GM12878 (cell line): Measurements from ENCODE around the gene MTRF1L. TPM values are rescaled to one million over a fixed set of nuclear protein-coding genes. Genes with fewer than 3 reads are reported as not detected.

ENCODE experiments used
- ATF2 ChIP-seq: IDR thresholded peaks from 2 replicates; pipeline ENCODE4 v1.6.1; 2012; ENCODE audit warnings: low read length, inconsistent platforms
- BRCA1 ChIP-seq: IDR thresholded peaks from 2 replicates; pipeline ENCODE4 v1.6.1; 2011; ENCODE audit warnings: low read depth, low read length, improper control_type of control experiment
- CBX5 ChIP-seq: sonication (generic); IDR thresholded peaks from 2 replicates; pipeline ENCODE4 v1.6.1; 2016; ENCODE audit warnings: low read depth, moderate library complexity, mild to moderate bottlenecking, inconsistent platforms
- CREB1 ChIP-seq: IDR thresholded peaks from 2 replicates; pipeline ENCODE4 v1.6.1; 2012; ENCODE audit warnings: low read depth, mild to moderate bottlenecking, inconsistent platforms
- ESRRA ChIP-seq: IDR thresholded peaks from 2 replicates; pipeline ENCODE4 v1.6.1; 2012; ENCODE audit warnings: mild to moderate bottlenecking, low read length, improper control_type of control experiment
- FOXK2 ChIP-seq: fragments of 450-650 bp; IDR thresholded peaks from 2 replicates; pipeline ENCODE4 v1.6.1; 2017; ENCODE audit warnings: mild to moderate bottlenecking, moderate library complexity
- GATAD2B ChIP-seq: fragments of 450-650 bp; conservative IDR thresholded peaks from 2 replicates; pipeline ENCODE4 v1.6.1; 2017; ENCODE audit warnings: low read depth, mild to moderate bottlenecking, moderate library complexity
- KLF5 ChIP-seq: fragments of 450-650 bp; IDR thresholded peaks from 2 replicates; pipeline ENCODE4 v1.6.1; 2014; ENCODE audit warnings: mild to moderate bottlenecking; ENCODE audit not compliant: partially characterized antibody
- POU2F2 ChIP-seq: IDR thresholded peaks from 3 replicates; pipeline ENCODE4 v1.6.1; 2011; ENCODE audit warnings: low read depth, mild to moderate bottlenecking, low read length, borderline replicate concordance
- RB1 ChIP-seq: fragments of 450-650 bp; formaldehyde crosslinking; IDR thresholded peaks from 2 replicates; pipeline ENCODE4 v1.6.1; 2017; ENCODE audit warnings: mild to moderate bottlenecking, borderline replicate concordance
- SRF ChIP-seq, 2 experiments: IDR thresholded peaks; 2 replicates each; pipeline ENCODE4 v1.6.1; 2011; ENCODE audit warnings: low read depth in 2 of 2, low read length in 2 of 2, mild to moderate bottlenecking in 1 of 2, moderate library complexity in 1 of 2
- TBL1XR1 ChIP-seq: IDR thresholded peaks from 2 replicates; pipeline ENCODE4 v1.6.1; 2012; ENCODE audit warnings: low read depth, low read length, improper control_type of control experiment
- TCF3 ChIP-seq: IDR thresholded peaks from 2 replicates; pipeline ENCODE4 v1.6.1; 2012; ENCODE audit warnings: low read depth, mild to moderate bottlenecking, low read length, borderline replicate concordance; ENCODE audit not compliant: insufficient read depth
- WRNIP1 ChIP-seq: IDR thresholded peaks from 2 replicates; pipeline ENCODE4 v1.6.1; 2011; ENCODE audit warnings: low read depth, low read length, improper control_type of control experiment, borderline replicate concordance
- YBX1 ChIP-seq: fragments of 450-650 bp; IDR thresholded peaks from 2 replicates; pipeline ENCODE4 v1.6.1; 2016; ENCODE audit warnings: antibody characterized with exemption
- ZBED1 ChIP-seq: IDR thresholded peaks from 2 replicates; pipeline ENCODE4 v1.6.1; 2016; ENCODE audit warnings: borderline replicate concordance
- ZNF207 ChIP-seq: fragments of 450-650 bp; IDR thresholded peaks from 2 replicates; pipeline ENCODE4 v1.6.1; 2014; ENCODE audit warnings: antibody characterized with exemption, mild to moderate bottlenecking, borderline replicate concordance
- polyA plus RNA-seq, 11 experiments: library from polyadenylated mRNA; depleted of rRNA in 4 of 11; unstranded in 6 of 11; stranded (reverse) in 5 of 11; fragments of >200 nt; fragmentation: Nextera tagmentation in 4 of 11; fragmentation: Illumina TruSeq in 1 of 11; extraction: Ambion mirVana in 4 of 11; extraction: Trizol in 1 of 11; gene quantifications; 1 replicate in 1 of 11; 2 replicates in 10 of 11; pipeline versions ENCODE4 v1.2.1 to v1.2.3, GENCODE V29; 2011 to 2016; ENCODE audit warnings: inconsistent platforms in 2 of 11, missing spikeins in 2 of 11, low read depth in 1 of 11
- total RNA-seq, 4 experiments: library from RNA; depleted of rRNA in 3 of 4; stranded (reverse); fragments of >200 nt in 3 of 4; fragmentation: Illumina TruSeq in 1 of 4; extraction: Trizol in 1 of 4; gene quantifications; 2 replicates each; pipeline versions ENCODE4 v1.2.1 to v1.2.3, GENCODE V29; 2013 to 2021
- TF ChIP-seq, protein P1 (sequence below): fragments of 450-650 bp; formaldehyde crosslinking; IDR thresholded peaks from 2 replicates; pipeline ENCODE4 v1.5.0; 2022; ENCODE audit warnings: mild to moderate bottlenecking, missing genetic modification characterization
- TF ChIP-seq, protein P2 (sequence below): fragments of 450-650 bp; IDR thresholded peaks from 2 replicates; pipeline ENCODE4 v1.6.1; 2017; ENCODE audit warnings: mild to moderate bottlenecking, moderate library complexity
- TF ChIP-seq, protein P3 (sequence below): fragments of 450-650 bp; IDR thresholded peaks from 2 replicates; pipeline ENCODE4 v1.6.1; 2014; ENCODE audit warnings: mild to moderate bottlenecking
- TF ChIP-seq, protein P4 (sequence below): fragments of 150-350 bp; IDR thresholded peaks from 2 replicates; pipeline ENCODE4 v1.6.1; 2014; ENCODE audit warnings: mild to moderate bottlenecking, low read depth, low read length

Gene MTRF1L
- total and polyA plus RNA-seq, 10 of the 15 experiments (the other 5 are each of a cell fraction or from before 2014, with no cell fraction given), result 5.1 to 21.6 (median 16.1) TPM

GRCh38 chr6:152984513-152984872, 18.0 kb downstream of the MTRF1L start (continued):
- TF ChIP-seq, protein P1, sequence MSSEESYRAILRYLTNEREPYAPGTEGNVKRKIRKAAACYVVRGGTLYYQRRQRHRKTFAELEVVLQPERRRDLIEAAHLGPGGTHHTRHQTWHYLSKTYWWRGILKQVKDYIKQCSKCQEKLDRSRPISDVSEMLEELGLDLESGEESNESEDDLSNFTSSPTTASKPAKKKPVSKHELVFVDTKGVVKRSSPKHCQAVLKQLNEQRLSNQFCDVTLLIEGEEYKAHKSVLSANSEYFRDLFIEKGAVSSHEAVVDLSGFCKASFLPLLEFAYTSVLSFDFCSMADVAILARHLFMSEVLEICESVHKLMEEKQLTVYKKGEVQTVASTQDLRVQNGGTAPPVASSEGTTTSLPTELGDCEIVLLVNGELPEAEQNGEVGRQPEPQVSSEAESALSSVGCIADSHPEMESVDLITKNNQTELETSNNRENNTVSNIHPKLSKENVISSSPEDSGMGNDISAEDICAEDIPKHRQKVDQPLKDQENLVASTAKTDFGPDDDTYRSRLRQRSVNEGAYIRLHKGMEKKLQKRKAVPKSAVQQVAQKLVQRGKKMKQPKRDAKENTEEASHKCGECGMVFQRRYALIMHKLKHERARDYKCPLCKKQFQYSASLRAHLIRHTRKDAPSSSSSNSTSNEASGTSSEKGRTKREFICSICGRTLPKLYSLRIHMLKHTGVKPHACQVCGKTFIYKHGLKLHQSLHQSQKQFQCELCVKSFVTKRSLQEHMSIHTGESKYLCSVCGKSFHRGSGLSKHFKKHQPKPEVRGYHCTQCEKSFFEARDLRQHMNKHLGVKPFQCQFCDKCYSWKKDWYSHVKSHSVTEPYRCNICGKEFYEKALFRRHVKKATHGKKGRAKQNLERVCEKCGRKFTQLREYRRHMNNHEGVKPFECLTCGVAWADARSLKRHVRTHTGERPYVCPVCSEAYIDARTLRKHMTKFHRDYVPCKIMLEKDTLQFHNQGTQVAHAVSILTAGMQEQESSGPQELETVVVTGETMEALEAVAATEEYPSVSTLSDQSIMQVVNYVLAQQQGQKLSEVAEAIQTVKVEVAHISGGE (CRISPR knock-in tag), result no peak
- TF ChIP-seq ESRRA (no peak), TCF3 (no peak), WRNIP1 (no peak), ATF2 (peak; percentile 48), BRCA1 (no peak), ZBED1 (no peak), GATAD2B (no peak), CBX5 (no peak), SRF (IDR thresholded peaks at IDR 0.05; ENCODE audit: low read depth in 2 of 2, low read length in 2 of 2) (no peak), KLF5 (no peak), YBX1 (no peak), TBL1XR1 (no peak; the same call in 1 of the 2 replicates), ZNF207 (0 out of 2 replicates have a peak, but pooled peaks have one; percentile 20), CREB1 (no peak), RB1 (no peak), POU2F2 (peak; percentile 69; the same call in 1 of the 3 replicates), FOXK2 (no peak)
- TF ChIP-seq, protein P2, sequence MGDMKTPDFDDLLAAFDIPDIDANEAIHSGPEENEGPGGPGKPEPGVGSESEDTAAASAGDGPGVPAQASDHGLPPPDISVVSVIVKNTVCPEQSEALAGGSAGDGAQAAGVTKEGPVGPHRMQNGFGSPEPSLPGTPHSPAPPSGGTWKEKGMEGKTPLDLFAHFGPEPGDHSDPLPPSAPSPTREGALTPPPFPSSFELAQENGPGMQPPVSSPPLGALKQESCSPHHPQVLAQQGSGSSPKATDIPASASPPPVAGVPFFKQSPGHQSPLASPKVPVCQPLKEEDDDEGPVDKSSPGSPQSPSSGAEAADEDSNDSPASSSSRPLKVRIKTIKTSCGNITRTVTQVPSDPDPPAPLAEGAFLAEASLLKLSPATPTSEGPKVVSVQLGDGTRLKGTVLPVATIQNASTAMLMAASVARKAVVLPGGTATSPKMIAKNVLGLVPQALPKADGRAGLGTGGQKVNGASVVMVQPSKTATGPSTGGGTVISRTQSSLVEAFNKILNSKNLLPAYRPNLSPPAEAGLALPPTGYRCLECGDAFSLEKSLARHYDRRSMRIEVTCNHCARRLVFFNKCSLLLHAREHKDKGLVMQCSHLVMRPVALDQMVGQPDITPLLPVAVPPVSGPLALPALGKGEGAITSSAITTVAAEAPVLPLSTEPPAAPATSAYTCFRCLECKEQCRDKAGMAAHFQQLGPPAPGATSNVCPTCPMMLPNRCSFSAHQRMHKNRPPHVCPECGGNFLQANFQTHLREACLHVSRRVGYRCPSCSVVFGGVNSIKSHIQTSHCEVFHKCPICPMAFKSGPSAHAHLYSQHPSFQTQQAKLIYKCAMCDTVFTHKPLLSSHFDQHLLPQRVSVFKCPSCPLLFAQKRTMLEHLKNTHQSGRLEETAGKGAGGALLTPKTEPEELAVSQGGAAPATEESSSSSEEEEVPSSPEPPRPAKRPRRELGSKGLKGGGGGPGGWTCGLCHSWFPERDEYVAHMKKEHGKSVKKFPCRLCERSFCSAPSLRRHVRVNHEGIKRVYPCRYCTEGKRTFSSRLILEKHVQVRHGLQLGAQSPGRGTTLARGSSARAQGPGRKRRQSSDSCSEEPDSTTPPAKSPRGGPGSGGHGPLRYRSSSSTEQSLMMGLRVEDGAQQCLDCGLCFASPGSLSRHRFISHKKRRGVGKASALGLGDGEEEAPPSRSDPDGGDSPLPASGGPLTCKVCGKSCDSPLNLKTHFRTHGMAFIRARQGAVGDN, result no peak
- TF ChIP-seq, protein P3, sequence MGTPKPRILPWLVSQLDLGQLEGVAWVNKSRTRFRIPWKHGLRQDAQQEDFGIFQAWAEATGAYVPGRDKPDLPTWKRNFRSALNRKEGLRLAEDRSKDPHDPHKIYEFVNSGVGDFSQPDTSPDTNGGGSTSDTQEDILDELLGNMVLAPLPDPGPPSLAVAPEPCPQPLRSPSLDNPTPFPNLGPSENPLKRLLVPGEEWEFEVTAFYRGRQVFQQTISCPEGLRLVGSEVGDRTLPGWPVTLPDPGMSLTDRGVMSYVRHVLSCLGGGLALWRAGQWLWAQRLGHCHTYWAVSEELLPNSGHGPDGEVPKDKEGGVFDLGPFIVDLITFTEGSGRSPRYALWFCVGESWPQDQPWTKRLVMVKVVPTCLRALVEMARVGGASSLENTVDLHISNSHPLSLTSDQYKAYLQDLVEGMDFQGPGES, result no peak
- TF ChIP-seq, protein P4, sequence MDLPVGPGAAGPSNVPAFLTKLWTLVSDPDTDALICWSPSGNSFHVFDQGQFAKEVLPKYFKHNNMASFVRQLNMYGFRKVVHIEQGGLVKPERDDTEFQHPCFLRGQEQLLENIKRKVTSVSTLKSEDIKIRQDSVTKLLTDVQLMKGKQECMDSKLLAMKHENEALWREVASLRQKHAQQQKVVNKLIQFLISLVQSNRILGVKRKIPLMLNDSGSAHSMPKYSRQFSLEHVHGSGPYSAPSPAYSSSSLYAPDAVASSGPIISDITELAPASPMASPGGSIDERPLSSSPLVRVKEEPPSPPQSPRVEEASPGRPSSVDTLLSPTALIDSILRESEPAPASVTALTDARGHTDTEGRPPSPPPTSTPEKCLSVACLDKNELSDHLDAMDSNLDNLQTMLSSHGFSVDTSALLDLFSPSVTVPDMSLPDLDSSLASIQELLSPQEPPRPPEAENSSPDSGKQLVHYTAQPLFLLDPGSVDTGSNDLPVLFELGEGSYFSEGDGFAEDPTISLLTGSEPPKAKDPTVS, result no peak
